Testis (tissue), 3 donors: ENCODE results near the gene PCDHGA2. TPM values are rescaled to one million over a fixed set of nuclear protein-coding genes. Genes with fewer than 3 reads are reported as not detected.
A peak's percentile ranks its signal among the peaks of the same experiment; 100 is the strongest.
"Not testable (repeated sequence)": the region's sequence is repeated elsewhere in the genome, so short reads cannot be mapped to it uniquely, and the experiment has no call there.

Experiments
- DNase-seq: peaks from one replicate; pipeline ENCODE4 v3.0.0-alpha.2; 2019
- H3K27ac ChIP-seq, 2 donors: fragments of 200-600 bp; sonication (generic); one replicate each; pipeline ENCODE4 v1.5.1; 2019
- H3K27me3 ChIP-seq: fragments of 200-600 bp; sonication (generic); one replicate; pipeline ENCODE4 v1.5.1; 2019
- H3K36me3 ChIP-seq: fragments of 200-600 bp; sonication (generic); one replicate; pipeline ENCODE4 v1.5.1; 2017; ENCODE audit warnings: low read depth; ENCODE audit errors: missing control alignments
- H3K4me1 ChIP-seq: fragments of 200-600 bp; sonication (generic); one replicate; pipeline ENCODE4 v1.5.1; 2019
- H3K4me3 ChIP-seq, 2 donors: fragments of 200-600 bp; sonication (generic); one replicate each; pipeline ENCODE4 v1.5.1; 2017 to 2019
- H3K9me3 ChIP-seq: fragments of 200-600 bp; sonication (generic); one replicate; pipeline ENCODE4 v1.5.1; 2017
- POLR2A ChIP-seq: fragments of 450-650 bp; IDR thresholded peaks from one replicate; pipeline ENCODE4 v1.6.1; 2017; ENCODE audit warnings: antibody characterized with exemption, mild to moderate bottlenecking, moderate library complexity
- WGBS, 2 donors: methylation state at CpG; one replicate each; pipeline ENCODE4 v1.1.5; 2018; 5-methylcytosine and 5-hydroxymethylcytosine counted together
- intact Hi-C: fragments of 100-400 bp; cut with DNase I; formaldehyde crosslinking; loops from one replicate; pipeline ENCODE4 v1.15.1; 2023; ENCODE audit warnings: low total_unique reads
- polyA plus RNA-seq: library from polyadenylated mRNA; stranded (reverse); fragments of 350-450 nt; fragmentation: Illumina TruSeq; extraction: RNeasy Lipid Tissue Mini Kit (QIAGEN cat#74804); gene quantifications from one replicate; pipeline ENCODE4 v1.2.3, GENCODE V29; 2014; ENCODE audit warnings: low read depth, low replicate concordance; ENCODE audit not compliant: insufficient read depth
- total RNA-seq, 2 donors: library from RNA; depleted of rRNA; stranded (reverse); fragments of >200 nt; gene quantifications; one replicate each; pipeline ENCODE4 v1.2.3, GENCODE V29; 2016
- TF ChIP-seq, protein P1 (sequence below), 3 experiments: fragments of 450-650 bp in 2 of 3; fragments of 200-600 bp in 1 of 3; sonication (generic) in 1 of 3; IDR thresholded peaks; one replicate each; pipeline ENCODE4 v1.5.1; 2016 to 2019; ENCODE audit warnings: antibody characterized with exemption in 3 of 3, mild to moderate bottlenecking in 2 of 3, moderate library complexity in 1 of 3

PCDHGA2 gene
- total and polyA plus RNA-seq, 3 donors from 2014 or later, result 5.6 to 31.0 (median 19.4) TPM

DNA sequence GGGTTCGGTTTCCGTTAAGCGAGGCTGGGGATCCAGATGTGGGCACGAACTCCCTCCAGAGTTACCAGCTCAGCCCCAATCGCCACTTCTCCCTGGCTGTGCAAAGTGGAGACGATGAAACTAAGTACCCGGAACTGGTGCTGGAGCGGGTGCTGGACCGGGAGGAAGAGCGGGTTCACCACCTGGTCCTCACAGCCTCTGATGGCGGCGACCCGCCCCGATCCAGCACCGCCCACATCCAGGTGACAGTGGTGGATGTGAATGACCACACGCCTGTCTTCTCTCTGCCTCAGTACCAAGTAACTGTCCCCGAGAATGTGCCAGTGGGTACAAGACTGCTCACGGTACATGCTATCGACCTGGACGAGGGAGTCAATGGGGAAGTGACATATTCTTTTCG lies 44.8 kb downstream of the PCDHGA2 start:
- H3K36me3 ChIP-seq, result no peaks in the 10 kb centered on the region
- no peaks in the 10 kb centered on the region for H3K27me3 ChIP-seq
- no peaks in the 10 kb centered on the region for H3K4me1 ChIP-seq
- H3K4me3 ChIP-seq, result peak overlapping the region in 1 of 2 donors; percentile 48
- DNase-seq, result no peak
- TF ChIP-seq POLR2A, result no peak
- TF ChIP-seq, protein P1, sequence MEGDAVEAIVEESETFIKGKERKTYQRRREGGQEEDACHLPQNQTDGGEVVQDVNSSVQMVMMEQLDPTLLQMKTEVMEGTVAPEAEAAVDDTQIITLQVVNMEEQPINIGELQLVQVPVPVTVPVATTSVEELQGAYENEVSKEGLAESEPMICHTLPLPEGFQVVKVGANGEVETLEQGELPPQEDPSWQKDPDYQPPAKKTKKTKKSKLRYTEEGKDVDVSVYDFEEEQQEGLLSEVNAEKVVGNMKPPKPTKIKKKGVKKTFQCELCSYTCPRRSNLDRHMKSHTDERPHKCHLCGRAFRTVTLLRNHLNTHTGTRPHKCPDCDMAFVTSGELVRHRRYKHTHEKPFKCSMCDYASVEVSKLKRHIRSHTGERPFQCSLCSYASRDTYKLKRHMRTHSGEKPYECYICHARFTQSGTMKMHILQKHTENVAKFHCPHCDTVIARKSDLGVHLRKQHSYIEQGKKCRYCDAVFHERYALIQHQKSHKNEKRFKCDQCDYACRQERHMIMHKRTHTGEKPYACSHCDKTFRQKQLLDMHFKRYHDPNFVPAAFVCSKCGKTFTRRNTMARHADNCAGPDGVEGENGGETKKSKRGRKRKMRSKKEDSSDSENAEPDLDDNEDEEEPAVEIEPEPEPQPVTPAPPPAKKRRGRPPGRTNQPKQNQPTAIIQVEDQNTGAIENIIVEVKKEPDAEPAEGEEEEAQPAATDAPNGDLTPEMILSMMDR (IDR thresholded peaks at IDR 0.05), result no peak
- intact Hi-C loops, result no loop called here
- 24 to 32% methylated on average over 20 to 21 of the region's 21 CpGs for WGBS, 2 donors
- no peaks in the 10 kb centered on the region for H3K9me3 ChIP-seq
- H3K27ac ChIP-seq, result no peak overlapping the region

DNA sequence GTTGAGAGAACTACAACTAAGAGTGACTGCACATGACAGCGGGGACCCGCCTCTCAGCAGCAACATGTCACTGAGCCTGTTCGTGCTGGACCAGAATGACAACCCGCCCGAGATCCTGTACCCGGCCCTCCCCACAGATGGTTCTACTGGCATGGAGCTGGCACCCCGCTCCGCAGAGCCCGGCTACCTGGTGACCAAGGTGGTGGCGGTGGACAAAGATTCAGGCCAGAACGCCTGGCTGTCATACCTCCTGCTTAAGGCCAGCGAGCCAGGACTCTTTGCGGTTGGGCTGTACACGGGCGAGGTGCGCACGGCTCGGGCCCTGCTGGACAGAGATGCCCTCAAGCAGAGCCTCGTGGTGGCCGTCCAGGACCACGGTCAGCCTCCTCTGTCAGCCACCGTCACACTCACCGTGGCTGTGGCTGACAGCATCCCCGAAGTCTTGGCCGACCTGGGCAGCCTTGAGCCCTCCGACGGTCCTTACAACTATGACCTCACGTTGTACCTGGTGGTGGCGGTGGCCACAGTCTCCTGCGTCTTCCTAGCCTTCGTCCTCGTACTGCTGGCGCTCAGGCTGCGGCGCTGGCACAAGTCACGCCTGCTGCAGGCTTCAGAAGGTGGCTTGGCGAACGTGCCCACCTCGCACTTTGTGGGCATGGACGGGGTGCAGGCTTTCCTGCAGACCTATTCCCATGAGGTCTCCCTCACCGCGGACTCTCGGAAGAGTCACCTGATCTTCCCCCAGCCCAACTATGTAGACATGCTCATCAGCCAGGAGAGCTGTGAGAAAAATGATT lies 46.1 kb downstream of the PCDHGA2 start:
- H3K27ac ChIP-seq, result no peak overlapping the region
- H3K27me3 ChIP-seq, result no peaks in the 10 kb centered on the region
- intact Hi-C loops, result no loop called here
- 32 to 38% methylated on average over 15 to 40 of the region's 43 CpGs for WGBS, 2 donors
- no peak overlapping the region for H3K4me3 ChIP-seq
- no peak for DNase-seq
- no peaks in the 10 kb centered on the region for H3K9me3 ChIP-seq
- no peaks in the 10 kb centered on the region for H3K36me3 ChIP-seq
- H3K4me1 ChIP-seq, result no peaks in the 10 kb centered on the region
- no peak for TF ChIP-seq POLR2A
- TF ChIP-seq, protein P1 (IDR thresholded peaks at IDR 0.05), result no peak

DNA sequence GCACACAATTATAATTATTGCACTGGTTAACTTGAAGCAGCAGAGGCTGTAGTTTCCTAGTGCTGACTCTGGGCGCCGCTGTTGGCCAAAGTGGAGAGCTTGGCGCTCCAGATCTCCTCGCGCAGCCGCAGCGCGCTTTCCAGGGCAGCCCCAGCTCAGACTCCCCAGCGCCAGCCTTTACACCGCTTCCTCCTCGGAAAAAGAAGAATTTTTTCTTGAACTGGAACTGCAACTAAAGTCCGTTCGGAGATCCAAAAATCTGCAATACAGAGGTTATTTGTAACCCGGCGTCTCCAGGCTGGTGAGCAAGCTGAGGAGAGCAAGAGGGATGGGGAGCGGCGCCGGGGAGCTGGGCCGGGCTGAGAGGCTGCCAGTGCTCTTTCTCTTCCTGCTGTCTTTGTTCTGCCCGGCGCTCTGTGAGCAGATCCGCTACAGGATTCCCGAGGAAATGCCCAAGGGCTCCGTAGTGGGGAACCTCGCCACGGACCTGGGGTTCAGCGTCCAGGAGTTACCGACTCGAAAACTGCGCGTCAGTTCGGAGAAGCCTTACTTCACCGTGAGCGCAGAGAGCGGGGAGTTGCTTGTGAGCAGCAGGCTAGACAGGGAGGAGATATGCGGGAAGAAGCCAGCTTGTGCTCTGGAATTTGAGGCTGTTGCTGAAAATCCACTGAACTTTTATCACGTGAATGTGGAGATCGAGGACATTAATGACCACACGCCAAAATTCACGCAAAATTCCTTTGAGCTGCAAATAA lies 49.2 kb downstream of the PCDHGA2 start, which contains the start of gene PCDHGB4:
TSS of gene PCDHGB4 (plus strand) at position 142 of the 755 bp plus-strand sequence. CDS start at position 329, 187 bp downstream.
- H3K4me3 ChIP-seq, result peak within 1 kb of the TSS in 1 of 2 donors; percentile 11
- H3K27ac ChIP-seq, H3K36me3 ChIP-seq, H3K9me3 ChIP-seq, intact Hi-C loops, H3K27me3 ChIP-seq, H3K4me1 ChIP-seq: not testable (repeated sequence)
- DNase-seq, result peak; percentile 63
- TF ChIP-seq, protein P1 (IDR thresholded peaks at IDR 0.05), result peak in 2 of 3 experiments; percentile 53 to 59
- 9 to 16% methylated on average over 18 to 19 of the region's 40 CpGs for WGBS, 2 donors

DNA sequence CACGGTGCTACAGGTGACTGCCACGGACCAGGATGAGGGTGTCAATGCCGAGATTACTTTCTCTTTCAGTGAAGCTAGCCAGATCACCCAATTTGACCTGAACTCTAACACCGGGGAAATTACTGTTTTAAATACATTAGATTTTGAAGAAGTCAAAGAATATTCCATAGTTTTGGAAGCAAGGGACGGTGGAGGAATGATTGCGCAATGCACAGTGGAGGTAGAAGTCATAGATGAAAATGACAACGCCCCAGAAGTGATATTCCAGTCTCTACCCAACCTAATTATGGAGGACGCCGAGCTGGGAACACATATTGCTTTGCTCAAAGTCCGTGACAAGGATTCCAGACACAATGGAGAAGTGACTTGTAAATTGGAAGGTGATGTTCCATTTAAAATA lies 50.1 kb downstream of the PCDHGA2 start:
- TF ChIP-seq, protein P1 (IDR thresholded peaks at IDR 0.05), result no peak
- TF ChIP-seq POLR2A, result no peak
- Histone ChIP-seq H3K36me3 (no peaks in the 10 kb centered on the region), H3K27me3 (no peaks in the 10 kb centered on the region), H3K27ac (no peak overlapping the region), H3K4me1 (no peaks in the 10 kb centered on the region), H3K9me3 (no peaks in the 10 kb centered on the region), H3K4me3 (no peak overlapping the region)
- no peak for DNase-seq
- 31 to 42% methylated on average over 10 of the region's 10 CpGs for WGBS, 2 donors
- intact Hi-C loops, result no loop called here
